H1 (cell line): ENCODE results near the gene LTBP3. TPM values are rescaled to one million over a fixed set of nuclear protein-coding genes. Genes with fewer than 3 reads are reported as not detected.

Experiments used
- CTCF ChIA-PET: fragments of 300-600 bp; sonication (Branson Sonifier 250); formaldehyde crosslinking; loops from one replicate; lab custom pipeline; 2021; ENCODE audit not compliant: partially characterized antibody; lab: Charles Lee
- POLR2A ChIA-PET: fragments of 300-600 bp; sonication (Branson Sonifier 250); formaldehyde crosslinking; loops from one replicate; lab custom pipeline; 2021; ENCODE audit warnings: inconsistent platforms; ENCODE audit not compliant: partially characterized antibody; lab: Charles Lee
- DNase-seq, 2 experiments: peaks; one replicate each; pipeline versions ENCODE4 v3.0.0 to v3.0.0-alpha.2; 2010 to 2022; ENCODE audit warnings: low spot score in 2 of 2, low read depth in 1 of 2, mixed read lengths in 1 of 2
- FAIRE-seq: peaks from 2 replicates; lab custom pipeline; 2011; peaks lifted over from hg19 to GRCh38; lab: Jason Lieb, UNC
- H2AFZ ChIP-seq: 2 replicates; pipeline ENCODE4 v1.8.1; 2012; ENCODE audit warnings: low read length, inconsistent platforms
- H2AK5ac ChIP-seq: 2 replicates; pipeline ENCODE4 v1.6.1; 2013; ENCODE audit warnings: low read depth, low read length
- H2BK120ac ChIP-seq: replicated peaks from 2 replicates; pipeline ENCODE3; 2013; ENCODE audit warnings: low read depth, low read length, inconsistent platforms
- H2BK12ac ChIP-seq: 2 replicates; pipeline ENCODE4 v1.6.1; 2013; ENCODE audit warnings: low read depth, low read length
- H2BK15ac ChIP-seq: 2 replicates; pipeline ENCODE4 v1.6.1; 2013; ENCODE audit warnings: low read length
- H2BK20ac ChIP-seq: 2 replicates; pipeline ENCODE4 v1.6.1; 2013; ENCODE audit warnings: low read length
- H2BK5ac ChIP-seq: 2 replicates; pipeline ENCODE4 v1.6.1; 2013; ENCODE audit warnings: low read depth, low read length
- H3K14ac ChIP-seq: 2 replicates; pipeline ENCODE4 v1.6.1; 2013; ENCODE audit warnings: inconsistent platforms; ENCODE audit not compliant: insufficient read length
- H3K18ac ChIP-seq: 2 replicates; pipeline ENCODE4 v1.6.1; 2013; ENCODE audit warnings: low read length; ENCODE audit errors: extremely low read depth
- H3K23ac ChIP-seq: 2 replicates; pipeline ENCODE4 v1.6.1; 2013; ENCODE audit warnings: inconsistent platforms; ENCODE audit not compliant: insufficient read length
- H3K23me2 ChIP-seq: 2 replicates; pipeline ENCODE4 v1.6.1; 2013; ENCODE audit warnings: low read depth, low read length
- H3K27ac ChIP-seq: 2 replicates; pipeline ENCODE4 v1.6.1; 2011; ENCODE audit warnings: low read depth, low read length, inconsistent platforms
- H3K27me3 ChIP-seq, 4 experiments: replicated peaks in 1 of 4; 1 replicate in 1 of 4; 2 replicates in 3 of 4; pipeline versions ENCODE4 v1.6.1 to v1.8.1; 2011 to 2013; ENCODE audit warnings: low read length in 3 of 4, mild to moderate bottlenecking in 3 of 4, inconsistent platforms in 2 of 4, mixed read lengths in 2 of 4, moderate library complexity in 1 of 4; ENCODE audit not compliant: control insufficient read depth in 3 of 4, insufficient read depth in 3 of 4; ENCODE audit errors: extremely low read depth in 1 of 4
- H3K36me3 ChIP-seq, 4 experiments: 2 replicates each; pipeline versions ENCODE4 v1.6.1 to v1.8.1; 2011 to 2013; ENCODE audit warnings: mild to moderate bottlenecking in 4 of 4, low read length in 3 of 4, moderate library complexity in 2 of 4, control low read depth in 1 of 4, inconsistent platforms in 1 of 4; ENCODE audit not compliant: insufficient read depth in 4 of 4, control insufficient read depth in 2 of 4
- H3K4ac ChIP-seq: replicated peaks from 2 replicates; pipeline ENCODE3; 2013; ENCODE audit warnings: low read length, low read depth, mixed read lengths, inconsistent platforms; ENCODE audit not compliant: insufficient read length
- H3K4me1 ChIP-seq, 4 experiments: replicated peaks in 1 of 4; 1 replicate in 1 of 4; 2 replicates in 3 of 4; pipeline versions ENCODE4 v1.6.1 to v1.8.1; 2011 to 2013; ENCODE audit warnings: low read length in 3 of 4, inconsistent platforms in 2 of 4, mixed read lengths in 1 of 4; ENCODE audit not compliant: insufficient read depth in 4 of 4, control insufficient read depth in 3 of 4
- H3K4me2 ChIP-seq, 2 experiments: 2 replicates each; pipeline versions ENCODE4 v1.6.1 to v1.8.1; 2011 to 2013; ENCODE audit warnings: low read depth in 2 of 2, low read length in 2 of 2, control low read depth in 1 of 2, inconsistent platforms in 1 of 2, mild to moderate bottlenecking in 1 of 2; ENCODE audit not compliant: insufficient read depth in 1 of 2
- H3K4me3 ChIP-seq, 4 experiments: fragments of 200-600, 300-600 bp in 1 of 4; sonication (generic), shearing (Covaris generic), sonication (Bioruptor Twin) in 1 of 4; 2 replicates each; pipeline versions ENCODE4 v1.5.1 to v1.8.1; 2011 to 2016; ENCODE audit warnings: low read length in 4 of 4, low read depth in 3 of 4, control low read depth in 2 of 4, inconsistent platforms in 2 of 4, mild to moderate bottlenecking in 2 of 4, mixed read lengths in 1 of 4, moderate library complexity in 1 of 4; ENCODE audit not compliant: insufficient read depth in 2 of 4; ENCODE audit errors: extremely low read depth in 1 of 4
- H3K56ac ChIP-seq: replicated peaks from 2 replicates; pipeline ENCODE3; 2013; ENCODE audit warnings: low read depth, mild to moderate bottlenecking, mixed read lengths, low read length, inconsistent platforms; ENCODE audit not compliant: insufficient read length
- H3K79me1 ChIP-seq: 2 replicates; pipeline ENCODE4 v1.6.1; 2013; ENCODE audit warnings: low read depth, low read length, control low read depth
- H3K79me2 ChIP-seq, 2 experiments: 2 replicates each; pipeline versions ENCODE4 v1.6.1 to v1.8.1; 2012 to 2013; ENCODE audit warnings: low read length in 2 of 2, mild to moderate bottlenecking in 2 of 2, inconsistent platforms in 1 of 2; ENCODE audit not compliant: insufficient read depth in 2 of 2, control insufficient read depth in 1 of 2
- H3K9ac ChIP-seq, 4 experiments: replicated peaks in 1 of 4; 1 replicate in 1 of 4; 2 replicates in 3 of 4; pipeline versions ENCODE4 v1.6.1 to v1.8.1; 2011 to 2013; ENCODE audit warnings: low read depth in 3 of 4, low read length in 3 of 4, control low read depth in 2 of 4, mild to moderate bottlenecking in 2 of 4, moderate library complexity in 2 of 4, inconsistent platforms in 1 of 4; ENCODE audit errors: extremely low read depth in 1 of 4
- H3K9me3 ChIP-seq, 2 experiments: 2 replicates each; pipeline versions ENCODE4 v1.6.1 to v1.8.1; 2012 to 2013; ENCODE audit warnings: mild to moderate bottlenecking in 2 of 2, moderate library complexity in 2 of 2, control low read depth in 1 of 2, inconsistent platforms in 1 of 2, low read depth in 1 of 2, low read length in 1 of 2, mixed read lengths in 1 of 2; ENCODE audit not compliant: insufficient read depth in 2 of 2
- H4K20me1 ChIP-seq, 2 experiments: replicated peaks in 1 of 2; 2 replicates each; pipeline versions ENCODE3 to v1.8.1; 2011 to 2013; ENCODE audit warnings: inconsistent platforms in 2 of 2, low read length in 2 of 2, mild to moderate bottlenecking in 1 of 2; ENCODE audit not compliant: insufficient read depth in 2 of 2, control insufficient read depth in 1 of 2
- H4K5ac ChIP-seq: 2 replicates; pipeline ENCODE4 v1.6.1; 2013; ENCODE audit warnings: low read length, low read depth, mixed read lengths, inconsistent platforms; ENCODE audit not compliant: insufficient read length
- H4K8ac ChIP-seq: 2 replicates; pipeline ENCODE4 v1.8.0; 2013; ENCODE audit warnings: mild to moderate bottlenecking, moderate library complexity, low read length, inconsistent platforms; ENCODE audit not compliant: insufficient read depth; ENCODE audit errors: extremely low read depth
- H4K91ac ChIP-seq: replicated peaks from 2 replicates; pipeline ENCODE3; 2013; ENCODE audit warnings: low read length, mixed read lengths, inconsistent platforms; ENCODE audit not compliant: insufficient read length
- BACH1 ChIP-seq: IDR thresholded peaks from 2 replicates; pipeline ENCODE4 v1.6.1; 2012; ENCODE audit warnings: low read length, improper control_type of control experiment
- BRCA1 ChIP-seq: IDR thresholded peaks from 2 replicates; pipeline ENCODE4 v1.6.1; 2012; ENCODE audit warnings: low read depth, low read length, improper control_type of control experiment
- CEBPB ChIP-seq: IDR thresholded peaks from 2 replicates; pipeline ENCODE4 v1.6.1; 2012; ENCODE audit warnings: low read depth, low read length
- CHD2 ChIP-seq: IDR thresholded peaks from 2 replicates; pipeline ENCODE4 v1.6.1; 2012; ENCODE audit warnings: low read length, improper control_type of control experiment
- HDAC6 ChIP-seq: IDR thresholded peaks from one replicate; pipeline ENCODE4 v1.7.1; 2012; ENCODE audit warnings: low read depth, mild to moderate bottlenecking, inconsistent platforms, low read length, moderate library complexity
- MAFK ChIP-seq: IDR thresholded peaks from 2 replicates; pipeline ENCODE4 v1.6.1; 2012; ENCODE audit warnings: low read depth, mild to moderate bottlenecking, improper control_type of control experiment, low read length
- PHF8 ChIP-seq: fragments of 200-600 bp; sonication (generic); conservative IDR thresholded peaks from 2 replicates; pipeline ENCODE4 v1.7.1; 2012; ENCODE audit warnings: low read depth, mild to moderate bottlenecking, inconsistent platforms, low read length, moderate library complexity
- POLR2A ChIP-seq, 2 experiments: IDR thresholded peaks; 1 replicate in 1 of 2; 2 replicates in 1 of 2; pipeline ENCODE4 v1.6.1; 2011; ENCODE audit warnings: low read depth in 2 of 2, low read length in 2 of 2, mild to moderate bottlenecking in 2 of 2; ENCODE audit errors: control extremely low read depth in 1 of 2
- RAD21 ChIP-seq, 2 experiments: IDR thresholded peaks in 1 of 2; conservative IDR thresholded peaks in 1 of 2; 2 replicates each; pipeline ENCODE4 v1.6.1; 2011; ENCODE audit warnings: low read depth in 2 of 2, low read length in 2 of 2, improper control_type of control experiment in 1 of 2, inconsistent platforms in 1 of 2, mild to moderate bottlenecking in 1 of 2, moderate library complexity in 1 of 2
- RNF2 ChIP-seq: fragments of 200-900, 300-1000 bp; sonication (generic); IDR thresholded peaks from 2 replicates; pipeline ENCODE4 v1.7.1; 2016; ENCODE audit warnings: borderline replicate concordance, low read depth, mild to moderate bottlenecking, antibody characterized with exemption, low read length; ENCODE audit not compliant: poor library complexity, severe bottlenecking; ENCODE audit errors: missing control alignments
- SAP30 ChIP-seq: fragments of 300-600 bp; sonication (generic); IDR thresholded peaks from 2 replicates; pipeline ENCODE4 v1.7.1; 2012; ENCODE audit warnings: low read length, moderate library complexity, mild to moderate bottlenecking, inconsistent platforms; ENCODE audit not compliant: insufficient read depth, insufficient replicate concordance
- WGBS, 2 experiments: shearing (Covaris generic) in 1 of 2; methylation state at CpG; one replicate each; pipeline versions ENCODE4 v1.1.6 to v1.1.7; 2013 to 2015; ENCODE audit warnings: low lambda C conversion rate in 2 of 2, mixed read lengths in 2 of 2, inconsistent platforms in 1 of 2, low coverage in 1 of 2, missing lambda C conversion rate in 1 of 2; ENCODE audit not compliant: insufficient replicate concordance in 2 of 2, insufficient coverage in 1 of 2, insufficient read length in 1 of 2; ENCODE audit errors: extremely low coverage in 1 of 2, missing lambda C conversion rate in 1 of 2; 5-methylcytosine and 5-hydroxymethylcytosine counted together
- polyA plus RNA-seq, 7 experiments: library from polyadenylated mRNA; depleted of rRNA in 3 of 7; stranded (reverse) in 5 of 7; unstranded in 2 of 7; fragments of >200 nt in 5 of 7; fragments of 200-250 nt in 2 of 7; gene quantifications; 1 replicate in 5 of 7; 2 replicates in 1 of 7; 4 replicates in 1 of 7; pipeline versions ENCODE4 v1.2.1 to v1.2.3, GENCODE V29; 2011 to 2013; ENCODE audit warnings: missing spikeins in 2 of 7, mixed read lengths in 2 of 7
- total RNA-seq: library from RNA; stranded (reverse); fragmentation: NEBNext Ultra II Directional; extraction: Animal tissue kit (Norgen Biotek cat#: 25700); gene quantifications from 2 replicates; pipeline ENCODE4 v1.2.1, GENCODE V29; 2021
- TF ChIP-seq, protein P1 (sequence below): IDR thresholded peaks from 2 replicates; pipeline ENCODE4 v1.6.1; 2012; ENCODE audit warnings: inconsistent platforms

LTBP3 gene
- total and polyA plus RNA-seq, 2 of the 8 experiments (the other 6 are each of a cell fraction or from before 2014, with no cell fraction given) = 12.8 to 17.8 TPM

GRCh38 chr11:65604258-65604657 is 46.1 kb upstream of the LTBP3 start:
- no peak overlapping the region for H3K18ac ChIP-seq
- H2BK20ac ChIP-seq = no peak overlapping the region
- no peak overlapping the region for H3K56ac ChIP-seq
- 0 out of 2 replicates have a peak, but pooled peaks cover 3% of the 10 kb centered on the region for H3K79me1 ChIP-seq
- H3K4me3 ChIP-seq = no peak overlapping the region
- no peak overlapping the region for H3K27ac ChIP-seq
- no peaks in the 10 kb centered on the region; a peak in 1 of 7 replicates for H3K27me3 ChIP-seq
- no peak overlapping the region for H2BK15ac ChIP-seq
- no peak overlapping the region for H3K14ac ChIP-seq
- FAIRE-seq = no peak
- no peak overlapping the region for H2BK5ac ChIP-seq
- H3K4me2 ChIP-seq = no peak overlapping the region
- H2AK5ac ChIP-seq = no peak overlapping the region
- peaks cover 2 to 13% of the 10 kb centered on the region in 2 experiments for H4K20me1 ChIP-seq
- H2AFZ ChIP-seq = no peak overlapping the region
- ChIA-PET POLR2A (interaction anchor here (0.7 to 2.0 kb wide), 4 partner anchors 10 to 13 kb away, joined by 3 to 9 read pairs (median 4); no protein-coding TSS in a partner anchor), CTCF (interaction anchor here (0.7 to 14.8 kb wide), 8 partner anchors 8 to 288 kb away, joined by 3 to 227 read pairs (median 3); partner anchors contain the start of genes KCNK7 and PCNX3)
- H4K8ac ChIP-seq = no peak overlapping the region
- H2BK120ac ChIP-seq = no peak overlapping the region
- H2BK12ac ChIP-seq = no peak overlapping the region
- no peak overlapping the region for H3K23ac ChIP-seq
- WGBS, 2 experiments = 83% methylated on average over 1 of the region's 1 CpG; no CpG with 5 or more reads in 1 of the 2 experiments
- H3K4me1 ChIP-seq = peaks cover 0 to 12% (median 7%) of the 10 kb centered on the region in 4 experiments; a peak in 6 of 7 replicates
- H4K5ac ChIP-seq = no peak overlapping the region
- H3K36me3 ChIP-seq = peaks cover 4 to 24% (median 13%) of the 10 kb centered on the region in 4 experiments; a peak in 6 of 8 replicates
- no peaks in the 10 kb centered on the region; a peak in 1 of 4 replicates for H3K79me2 ChIP-seq
- no peak for DNase-seq
- no peak overlapping the region for H3K9ac ChIP-seq
- H4K91ac ChIP-seq = no peak overlapping the region
- H3K4ac ChIP-seq = no peak overlapping the region
- H3K9me3 ChIP-seq = no peaks in the 10 kb centered on the region
- peaks cover 7% of the 10 kb centered on the region; the same call in 1 of the 2 replicates for H3K23me2 ChIP-seq
- TF ChIP-seq SAP30 (no peak), MAFK (no peak), CEBPB (no peak), BACH1 (no peak), CHD2 (no peak), RAD21 (IDR thresholded peaks at IDR 0.05 in 1 of 2, conservative IDR thresholded peaks at IDR 0.05 in 1 of 2; ENCODE audit: low read depth in 2 of 2, low read length in 2 of 2) (no peak), RNF2 (no peak), HDAC6 (no peak), POLR2A (IDR thresholded peaks at IDR 0.05; ENCODE audit: control extremely low read depth in 1 of 2, low read depth in 2 of 2, low read length in 2 of 2) (no peak), BRCA1 (no peak), PHF8 (no peak)
- TF ChIP-seq, protein P1, sequence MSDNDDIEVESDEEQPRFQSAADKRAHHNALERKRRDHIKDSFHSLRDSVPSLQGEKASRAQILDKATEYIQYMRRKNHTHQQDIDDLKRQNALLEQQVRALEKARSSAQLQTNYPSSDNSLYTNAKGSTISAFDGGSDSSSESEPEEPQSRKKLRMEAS = no peak
